Measurements from ENCODE around the gene ENTHD1.
"Not testable (repeated sequence)": the region's sequence is repeated elsewhere in the genome, so short reads cannot be mapped to it uniquely, and the experiment has no call there.

DNA sequence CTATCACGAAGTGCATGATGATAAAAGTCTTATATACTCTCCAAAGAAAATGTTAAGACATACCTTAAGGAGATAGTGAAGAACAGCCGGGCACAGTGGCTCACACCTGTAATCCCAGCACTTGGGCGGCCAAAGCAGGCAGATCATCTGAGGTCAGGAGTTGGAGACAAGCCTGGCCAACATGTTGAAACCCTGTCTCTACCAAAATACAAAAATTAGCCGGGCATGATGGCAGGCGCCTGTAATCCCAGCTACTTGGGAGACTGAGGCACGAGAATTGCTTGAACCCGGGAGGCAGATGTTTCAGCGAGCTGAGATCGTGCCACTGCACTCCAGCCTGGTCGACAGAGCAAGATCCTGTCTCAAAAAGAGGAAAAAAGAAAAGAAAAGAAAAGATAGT is 10.5 kb upstream of the ENTHD1 start:
- TF ChIP-seq EP300, POLR2A (IDR thresholded peaks at IDR 0.05): not testable (repeated sequence)
- TF ChIP-seq, protein P1, sequence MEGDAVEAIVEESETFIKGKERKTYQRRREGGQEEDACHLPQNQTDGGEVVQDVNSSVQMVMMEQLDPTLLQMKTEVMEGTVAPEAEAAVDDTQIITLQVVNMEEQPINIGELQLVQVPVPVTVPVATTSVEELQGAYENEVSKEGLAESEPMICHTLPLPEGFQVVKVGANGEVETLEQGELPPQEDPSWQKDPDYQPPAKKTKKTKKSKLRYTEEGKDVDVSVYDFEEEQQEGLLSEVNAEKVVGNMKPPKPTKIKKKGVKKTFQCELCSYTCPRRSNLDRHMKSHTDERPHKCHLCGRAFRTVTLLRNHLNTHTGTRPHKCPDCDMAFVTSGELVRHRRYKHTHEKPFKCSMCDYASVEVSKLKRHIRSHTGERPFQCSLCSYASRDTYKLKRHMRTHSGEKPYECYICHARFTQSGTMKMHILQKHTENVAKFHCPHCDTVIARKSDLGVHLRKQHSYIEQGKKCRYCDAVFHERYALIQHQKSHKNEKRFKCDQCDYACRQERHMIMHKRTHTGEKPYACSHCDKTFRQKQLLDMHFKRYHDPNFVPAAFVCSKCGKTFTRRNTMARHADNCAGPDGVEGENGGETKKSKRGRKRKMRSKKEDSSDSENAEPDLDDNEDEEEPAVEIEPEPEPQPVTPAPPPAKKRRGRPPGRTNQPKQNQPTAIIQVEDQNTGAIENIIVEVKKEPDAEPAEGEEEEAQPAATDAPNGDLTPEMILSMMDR (IDR thresholded peaks at IDR 0.05), result not testable (repeated sequence)

Measured in stomach (tissue), 4 donors.